Neural cell (in vitro differentiated cells): ENCODE data around the gene MPND. TPM values are rescaled to one million over a fixed set of nuclear protein-coding genes. Genes with fewer than 3 reads are reported as not detected.

Experiments used
- H2AFZ ChIP-seq: fragments of 200-600, 300-800 bp; sonication (generic), shearing (Covaris generic); 2 replicates; pipeline ENCODE4 v1.6.0; 2014; ENCODE audit warnings: low read depth, mild to moderate bottlenecking, antibody characterized with exemption, low read length, moderate library complexity
- H3F3A ChIP-seq: fragments of 200-600 bp; shearing (Covaris generic); 2 replicates; pipeline ENCODE4 v1.6.1; 2016; ENCODE audit warnings: mild to moderate bottlenecking, moderate library complexity, mixed read lengths, antibody characterized with exemption, low read length; ENCODE audit not compliant: insufficient read depth, poor library complexity, severe bottlenecking
- H3K27ac ChIP-seq: fragments of 200-600, 300-800 bp; sonication (generic), shearing (Covaris generic); 2 replicates; pipeline ENCODE4 v1.5.1; 2014; ENCODE audit warnings: mild to moderate bottlenecking, low read length, moderate library complexity
- H3K27me3 ChIP-seq: fragments of 300-800, 200-600 bp; sonication (generic), shearing (Covaris generic); 2 replicates; pipeline ENCODE4 v1.6.0; 2014; ENCODE audit warnings: mild to moderate bottlenecking, low read depth, low read length, moderate library complexity; ENCODE audit not compliant: insufficient read depth
- H3K36me3 ChIP-seq: fragments of 300-800, 200-600 bp; sonication (generic), shearing (Covaris generic); 2 replicates; pipeline ENCODE4 v1.5.1; 2014; ENCODE audit warnings: mild to moderate bottlenecking, antibody characterized with exemption, low read length, moderate library complexity; ENCODE audit not compliant: insufficient read depth
- H3K4me2 ChIP-seq: fragments of 300-800, 200-600 bp; sonication (generic), shearing (Covaris generic); 2 replicates; pipeline ENCODE4 v1.6.0; 2014; ENCODE audit warnings: mild to moderate bottlenecking, low read length
- H3K4me3 ChIP-seq: fragments of 300-800, 200-600 bp; sonication (generic), shearing (Covaris generic); 2 replicates; pipeline ENCODE4 v1.5.1; 2014; ENCODE audit warnings: mild to moderate bottlenecking, low read length, moderate library complexity
- H3K79me2 ChIP-seq: fragments of 200-600 bp; shearing (Covaris generic); replicated peaks from 2 replicates; pipeline ENCODE4 v1.6.0; 2014; ENCODE audit warnings: mild to moderate bottlenecking, low read length, moderate library complexity; ENCODE audit not compliant: insufficient read depth
- H3K9ac ChIP-seq: fragments of 300-800, 200-600 bp; sonication (generic), shearing (Covaris generic); 2 replicates; pipeline ENCODE4 v1.6.1; 2016; ENCODE audit warnings: mild to moderate bottlenecking, low read length, mixed read lengths
- H3K9me2 ChIP-seq: fragments of 200-600 bp; shearing (Covaris generic); 2 replicates; pipeline ENCODE4 v1.6.1; 2016; ENCODE audit warnings: mild to moderate bottlenecking, low read length, mixed read lengths; ENCODE audit not compliant: insufficient read depth
- H3K9me3 ChIP-seq: fragments of 200-600, 300-800 bp; sonication (generic), shearing (Covaris generic); 2 replicates; pipeline ENCODE4 v1.6.1; 2016; ENCODE audit warnings: mild to moderate bottlenecking, mixed run types, low read length, moderate library complexity, mixed read lengths
- H4K20me1 ChIP-seq: fragments of 200-600 bp; shearing (Covaris generic); 2 replicates; pipeline ENCODE4 v1.6.1; 2016; ENCODE audit warnings: mild to moderate bottlenecking, mixed run types; ENCODE audit not compliant: insufficient read depth
- CTCF ChIP-seq: fragments of 450-650 bp; IDR thresholded peaks from 2 replicates; pipeline ENCODE4 v1.5.1; 2014; ENCODE audit warnings: antibody characterized with exemption, mild to moderate bottlenecking, moderate library complexity; ENCODE audit not compliant: poor library complexity, severe bottlenecking
- EP300 ChIP-seq: fragments of 450-650 bp; conservative IDR thresholded peaks from 2 replicates; pipeline ENCODE4 v1.6.1; 2014; ENCODE audit warnings: antibody characterized with exemption, mild to moderate bottlenecking, moderate library complexity; ENCODE audit not compliant: poor library complexity, severe bottlenecking
- EZH2 ChIP-seq: fragments of 200-600, 300-800 bp; shearing (Covaris generic), sonication (generic); IDR thresholded peaks from 2 replicates; pipeline ENCODE4 v1.6.1; 2014; ENCODE audit warnings: antibody characterized with exemption, low read length, borderline replicate concordance, mild to moderate bottlenecking; ENCODE audit not compliant: insufficient read depth, poor library complexity, severe bottlenecking
- MXI1 ChIP-seq: fragments of 450-650 bp; conservative IDR thresholded peaks from 2 replicates; pipeline ENCODE4 v1.6.1; 2014; ENCODE audit warnings: antibody characterized with exemption, mild to moderate bottlenecking; ENCODE audit not compliant: poor library complexity, severe bottlenecking
- POLR2AphosphoS5 ChIP-seq: IDR thresholded peaks from 2 replicates; pipeline ENCODE4 v1.6.1; 2012
- RAD21 ChIP-seq: fragments of 450-650 bp; conservative IDR thresholded peaks from 2 replicates; pipeline ENCODE4 v1.6.1; 2014; ENCODE audit warnings: antibody characterized with exemption, mild to moderate bottlenecking, moderate library complexity
- REST ChIP-seq: IDR thresholded peaks from 2 replicates; pipeline ENCODE4 v1.6.1; 2012; ENCODE audit warnings: borderline replicate concordance
- SMC3 ChIP-seq: fragments of 450-650 bp; conservative IDR thresholded peaks from 2 replicates; pipeline ENCODE4 v1.6.1; 2014; ENCODE audit warnings: antibody characterized with exemption, mild to moderate bottlenecking, moderate library complexity; ENCODE audit not compliant: poor library complexity
- TAF1 ChIP-seq: IDR thresholded peaks from 2 replicates; pipeline ENCODE4 v1.6.1; 2012; ENCODE audit warnings: low read depth
- polyA plus RNA-seq: library from polyadenylated mRNA; depleted of rRNA; stranded (reverse); fragments of >200 nt; gene quantifications from 2 replicates; pipeline ENCODE4 v1.2.3, GENCODE V29; 2014

Gene MPND
- polyA plus RNA-seq, 1 donor from 2014 or later = 34.8 TPM

GRCh38 chr19:4365791-4366665 lies 22.7 kb downstream of the MPND start:
- TF ChIP-seq POLR2AphosphoS5 (peak; percentile 12), EP300 (no peak), REST (no peak), TAF1 (no peak), RAD21 (no peak), EZH2 (no peak), SMC3 (no peak), MXI1 (no peak)
- Histone ChIP-seq H3K36me3 (no peaks in the 10 kb centered on the region), H3K9me3 (no peaks in the 10 kb centered on the region), H4K20me1 (no peaks in the 10 kb centered on the region), H3K27ac (no peak overlapping the region), H3K9me2 (no peaks in the 10 kb centered on the region), H3K9ac (no peak overlapping the region), H3K79me2 (no peaks in the 10 kb centered on the region), H3F3A (no peaks in the 10 kb centered on the region), H3K4me2 (no peak overlapping the region), H3K27me3 (no peaks in the 10 kb centered on the region), H2AFZ (no peak overlapping the region), H3K4me3 (no peak overlapping the region)

GRCh38 chr19:4366666-4367335 lies 23.4 kb downstream of the MPND start:
- Histone ChIP-seq H3K4me3 (no peak overlapping the region), H3K9ac (no peak overlapping the region), H3K27ac (no peak overlapping the region), H3F3A (no peaks in the 10 kb centered on the region), H3K79me2 (no peaks in the 10 kb centered on the region), H3K36me3 (no peaks in the 10 kb centered on the region), H2AFZ (no peak overlapping the region), H3K9me2 (no peaks in the 10 kb centered on the region), H4K20me1 (no peaks in the 10 kb centered on the region), H3K27me3 (no peaks in the 10 kb centered on the region), H3K9me3 (no peaks in the 10 kb centered on the region), H3K4me2 (no peak overlapping the region)
- TF ChIP-seq POLR2AphosphoS5 (peak; percentile 1), SMC3 (no peak)

GRCh38 chr19:4367336-4367723 lies 24.0 kb downstream of the MPND start:
- H3K9me3 ChIP-seq = no peaks in the 10 kb centered on the region
- H4K20me1 ChIP-seq = no peaks in the 10 kb centered on the region
- no peaks in the 10 kb centered on the region for H3K9me2 ChIP-seq
- H2AFZ ChIP-seq = no peak overlapping the region
- no peaks in the 10 kb centered on the region for H3K27me3 ChIP-seq
- no peak overlapping the region for H3K9ac ChIP-seq
- no peak overlapping the region for H3K4me3 ChIP-seq
- no peak for TF ChIP-seq REST
- TF ChIP-seq POLR2AphosphoS5 = no peak
- TF ChIP-seq MXI1 = no peak
- TF ChIP-seq SMC3 = no peak
- TF ChIP-seq TAF1 = no peak
- no peak for TF ChIP-seq EP300
- no peak for TF ChIP-seq EZH2
- TF ChIP-seq CTCF = no peak
- TF ChIP-seq RAD21 = no peak
- no peaks in the 10 kb centered on the region for H3K79me2 ChIP-seq
- no peaks in the 10 kb centered on the region for H3F3A ChIP-seq
- no peak overlapping the region for H3K4me2 ChIP-seq
- no peak overlapping the region for H3K27ac ChIP-seq
- no peaks in the 10 kb centered on the region for H3K36me3 ChIP-seq
